ENCODE data around the gene MEA1.
A peak's percentile ranks its signal among the peaks of the same experiment; 100 is the strongest.

The MEA1 gene

GRCh38 chr6:43058531-43058930 lies 44.8 kb upstream of the MEA1 start:
- TF ChIP-seq CTCF (conservative IDR thresholded peaks at IDR 0.05; ENCODE audit: low read length) (no peak), EZH2phosphoT487 (IDR thresholded peaks at IDR 0.05; ENCODE audit: borderline replicate concordance) (no peak)
- Histone ChIP-seq H3K9me2 (replicated peaks; ENCODE audit: low read depth, low read length) (no peaks in the 10 kb centered on the region), H3K4me1 (ENCODE audit: insufficient read depth, low read length, poor library complexity, severe bottlenecking) (peaks cover 26% of the 10 kb centered on the region), H3K9ac (ENCODE audit: low read depth, low read length, poor library complexity, severe bottlenecking) (peak overlapping the region; percentile 86), H3K4me3 (ENCODE audit: low read length, poor library complexity, severe bottlenecking) (peak overlapping the region; percentile 83), H3K79me2 (ENCODE audit: insufficient read depth, low read length) (peaks cover 38% of the 10 kb centered on the region), H2AFZ (ENCODE audit: low read length) (no peak overlapping the region; the same call in 1 of the 2 replicates), H3K4me2 (ENCODE audit: low read depth, low read length, poor library complexity, severe bottlenecking) (peak overlapping the region; percentile 96), H3K36me3 (ENCODE audit: insufficient read depth, low read length) (no peaks in the 10 kb centered on the region), H3F3A (ENCODE audit: low read depth) (no peaks in the 10 kb centered on the region), H3K9me3 (ENCODE audit: insufficient read depth, low read depth, low read length) (no peaks in the 10 kb centered on the region), H3K27me3 (ENCODE audit: insufficient read depth, low read length, poor library complexity, severe bottlenecking) (no peaks in the 10 kb centered on the region), H4K20me1 (ENCODE audit: insufficient read depth, low read length, poor library complexity, severe bottlenecking) (no peaks in the 10 kb centered on the region)

GRCh38 chr6:43055966-43056365 lies 42.2 kb upstream of the MEA1 start:
- Histone ChIP-seq H3K9me2 (replicated peaks; ENCODE audit: low read depth, low read length) (no peaks in the 10 kb centered on the region), H3F3A (ENCODE audit: low read depth) (no peaks in the 10 kb centered on the region), H3K4me1 (ENCODE audit: insufficient read depth, low read length, poor library complexity, severe bottlenecking) (peaks cover 49% of the 10 kb centered on the region), H3K79me2 (ENCODE audit: insufficient read depth, low read length) (peaks cover 59% of the 10 kb centered on the region), H3K4me2 (ENCODE audit: low read depth, low read length, poor library complexity, severe bottlenecking) (no peak overlapping the region), H3K4me3 (ENCODE audit: low read length, poor library complexity, severe bottlenecking) (no peak overlapping the region), H3K9ac (ENCODE audit: low read depth, low read length, poor library complexity, severe bottlenecking) (no peak overlapping the region), H4K20me1 (ENCODE audit: insufficient read depth, low read length, poor library complexity, severe bottlenecking) (no peaks in the 10 kb centered on the region), H3K9me3 (ENCODE audit: insufficient read depth, low read depth, low read length) (no peaks in the 10 kb centered on the region), H2AFZ (ENCODE audit: low read length) (no peak overlapping the region), H3K36me3 (ENCODE audit: insufficient read depth, low read length) (no peaks in the 10 kb centered on the region), H3K27me3 (ENCODE audit: insufficient read depth, low read length, poor library complexity, severe bottlenecking) (no peaks in the 10 kb centered on the region)
- TF ChIP-seq CTCF (conservative IDR thresholded peaks at IDR 0.05; ENCODE audit: low read length) (no peak), EZH2phosphoT487 (IDR thresholded peaks at IDR 0.05; ENCODE audit: borderline replicate concordance) (no peak)

- Histone ChIP-seq H3K9ac (ENCODE audit: low read depth, low read length, poor library complexity, severe bottlenecking) (peak overlapping the region; percentile 96), H3F3A (ENCODE audit: low read depth) (no peaks in the 10 kb centered on the region), H3K4me3 (ENCODE audit: low read length, poor library complexity, severe bottlenecking) (peak overlapping the region; percentile 90), H3K27me3 (ENCODE audit: insufficient read depth, low read length, poor library complexity, severe bottlenecking) (no peaks in the 10 kb centered on the region), H3K4me1 (ENCODE audit: insufficient read depth, low read length, poor library complexity, severe bottlenecking) (peaks cover 51% of the 10 kb centered on the region), H2AFZ (ENCODE audit: low read length) (peak overlapping the region; percentile 70; the same call in 1 of the 2 replicates), H3K36me3 (ENCODE audit: insufficient read depth, low read length) (no peaks in the 10 kb centered on the region), H3K4me2 (ENCODE audit: low read depth, low read length, poor library complexity, severe bottlenecking) (peak overlapping the region; percentile 96), H3K79me2 (ENCODE audit: insufficient read depth, low read length) (peaks cover 51% of the 10 kb centered on the region), H4K20me1 (ENCODE audit: insufficient read depth, low read length, poor library complexity, severe bottlenecking) (no peaks in the 10 kb centered on the region), H3K9me3 (ENCODE audit: insufficient read depth, low read depth, low read length) (no peaks in the 10 kb centered on the region), H3K9me2 (replicated peaks; ENCODE audit: low read depth, low read length) (no peaks in the 10 kb centered on the region)
- TF ChIP-seq CTCF (conservative IDR thresholded peaks at IDR 0.05; ENCODE audit: low read length) (no peak), EZH2phosphoT487 (IDR thresholded peaks at IDR 0.05; ENCODE audit: borderline replicate concordance) (no peak)
Observed at GRCh38 chr6:43054206-43054943, 40.6 kb upstream of the MEA1 start.
